Measurements from ENCODE around the gene AKR1E2.

GRCh38 chr10:4801405-4801804 is 24.6 kb upstream of the AKR1E2 start:
- TF ChIP-seq TAF1 (IDR thresholded peaks at IDR 0.05; ENCODE audit: low read depth, low read length) (no peak), POLR2AphosphoS5 (IDR thresholded peaks at IDR 0.05; ENCODE audit: low read depth, low read length) (no peak), POLR2A (IDR thresholded peaks at IDR 0.05; ENCODE audit: low read depth, low read length) (no peak), SPI1 (IDR thresholded peaks at IDR 0.05; ENCODE audit: low read depth, low read length) (no peak), POU2F2 (IDR thresholded peaks at IDR 0.05; ENCODE audit: low read depth, low read length) (no peak)

Measured in GM12891 (cell line).